Suprapubic skin (tissue), 4 donors: Measurements from ENCODE around the gene HBA2.

Experiments
- CTCF ChIP-seq, 2 donors: fragments of 200-600 bp in 1 of 2; fragments of 450-650 bp in 1 of 2; sonication (generic) in 1 of 2; IDR thresholded peaks; one replicate each; pipeline ENCODE4 v1.5.1; 2016 to 2019; ENCODE audit warnings: antibody characterized with exemption in 2 of 2, mild to moderate bottlenecking in 1 of 2, moderate library complexity in 1 of 2
- EP300 ChIP-seq: sonication (generic); formaldehyde crosslinking; IDR thresholded peaks from one replicate; pipeline ENCODE4 v1.6.1; 2017; ENCODE audit warnings: antibody characterized with exemption
- POLR2A ChIP-seq, 2 donors: fragments of 450-650 bp; IDR thresholded peaks; one replicate each; pipeline ENCODE4 v1.6.1; 2017; ENCODE audit warnings: antibody characterized with exemption in 2 of 2, mild to moderate bottlenecking in 2 of 2, moderate library complexity in 2 of 2
- POLR2AphosphoS5 ChIP-seq, 3 donors: sonication (generic); formaldehyde crosslinking; IDR thresholded peaks; one replicate each; pipeline ENCODE4 v1.6.1; 2017; ENCODE audit warnings: antibody characterized with exemption in 3 of 3

GRCh38 chr16:149024-149660, 23.5 kb upstream of the HBA2 start:
- TF ChIP-seq CTCF (IDR thresholded peaks at IDR 0.05) (no peak), POLR2A (IDR thresholded peaks at IDR 0.05) (no peak), POLR2AphosphoS5 (IDR thresholded peaks at IDR 0.05) (no peak), EP300 (no peak)
